ENCODE results near the gene EFNA5. TPM values are rescaled to one million over a fixed set of nuclear protein-coding genes. Genes with fewer than 3 reads are reported as not detected.

The EFNA5 gene
- total RNA-seq, 4 donors from 2014 or later = 16.6 to 35.3 (median 19.3) TPM

GRCh38 chr5:107696498-107696897 is 25.8 kb upstream of the EFNA5 start:
- TF ChIP-seq POLR2A (IDR thresholded peaks at IDR 0.05) (no peak), CTCF (IDR thresholded peaks at IDR 0.05) (no peak)
- no peak for DNase-seq (ENCODE audit: low spot score in 2 of 2)
- 81 to 87% methylated on average over 4 of the region's 4 CpGs for WGBS, 2 donors
- no peak overlapping the region for H3K4me3 ChIP-seq (ENCODE audit: low read depth, poor library complexity, severe bottlenecking)
- intact Hi-C loops (cut with DNase I; ENCODE audit: low total_unique reads) = no loop called here

DNA sequence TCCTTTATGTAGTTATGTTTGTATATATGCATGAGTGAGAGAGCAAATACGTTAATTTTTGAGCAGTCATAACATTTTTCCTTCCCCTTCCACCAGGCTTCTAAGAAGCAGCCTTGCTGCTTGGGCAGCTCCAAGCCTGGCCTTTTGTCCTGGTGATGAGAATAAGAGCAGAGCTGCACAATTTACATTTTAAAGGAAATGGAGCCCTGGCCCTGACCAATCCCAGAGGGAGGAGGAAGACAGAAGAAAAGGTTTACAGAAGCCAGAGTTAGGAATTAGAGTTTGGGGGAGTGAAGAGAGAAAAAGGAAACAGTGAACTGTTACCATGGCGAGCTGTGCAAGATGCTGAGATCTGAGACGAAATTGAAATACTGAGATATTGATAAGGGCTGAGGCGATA is 25.3 kb upstream of the EFNA5 start:
- TF ChIP-seq CTCF (IDR thresholded peaks at IDR 0.05) = no peak
- TF ChIP-seq POLR2A (IDR thresholded peaks at IDR 0.05) = no peak
- intact Hi-C loops (cut with DNase I; ENCODE audit: low total_unique reads) = no loop called here
- 73 to 75% methylated on average over 4 of the region's 4 CpGs for WGBS, 2 donors

DNA sequence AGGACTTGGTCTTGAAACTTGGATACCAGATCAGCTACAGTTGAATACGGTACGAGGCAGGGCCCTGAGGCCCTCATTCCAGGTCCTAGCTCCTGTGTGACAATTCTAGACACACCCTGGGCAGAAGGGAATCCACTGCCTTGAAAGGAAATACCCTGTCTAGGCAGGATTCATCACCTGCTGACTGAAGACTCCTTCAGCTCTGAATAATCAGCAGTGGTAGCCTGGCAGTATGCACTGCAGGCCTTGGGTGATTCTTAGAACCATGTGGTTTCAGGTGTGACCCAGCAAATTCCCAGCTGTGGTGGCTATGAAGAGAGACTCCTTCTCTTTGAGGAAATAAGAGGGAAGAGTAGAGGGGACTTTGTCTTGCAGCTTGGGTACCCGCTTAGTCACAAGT is 17.2 kb upstream of the EFNA5 start:
- no peak for DNase-seq (ENCODE audit: low spot score in 2 of 2)

More for the DNA sequence above, 25.3 kb upstream of the EFNA5 start:
- DNase-seq (ENCODE audit: low spot score in 2 of 2) = no peak
- H3K4me3 ChIP-seq (ENCODE audit: low read depth, poor library complexity, severe bottlenecking) = no peak overlapping the region

GRCh38 chr5:107687404-107687803 is 16.7 kb upstream of the EFNA5 start:
- WGBS, 2 donors = 79 to 100% methylated on average over 1 of the region's 1 CpG
- TF ChIP-seq CTCF (IDR thresholded peaks at IDR 0.05) (no peak), POLR2A (IDR thresholded peaks at IDR 0.05) (no peak)
- no peak for DNase-seq (ENCODE audit: low spot score in 2 of 2)
- H3K4me3 ChIP-seq (ENCODE audit: low read depth, poor library complexity, severe bottlenecking) = no peak overlapping the region
- intact Hi-C loops (cut with DNase I; ENCODE audit: low total_unique reads) = no loop called here

More for the DNA sequence above, 17.2 kb upstream of the EFNA5 start:
- intact Hi-C loops (cut with DNase I; ENCODE audit: low total_unique reads) = no loop called here
- no peak overlapping the region for H3K4me3 ChIP-seq (ENCODE audit: low read depth, poor library complexity, severe bottlenecking)
- WGBS, 2 donors = 85 to 87% methylated on average over 3 of the region's 3 CpGs
- TF ChIP-seq CTCF (IDR thresholded peaks at IDR 0.05) (no peak), POLR2A (IDR thresholded peaks at IDR 0.05) (no peak)

DNA sequence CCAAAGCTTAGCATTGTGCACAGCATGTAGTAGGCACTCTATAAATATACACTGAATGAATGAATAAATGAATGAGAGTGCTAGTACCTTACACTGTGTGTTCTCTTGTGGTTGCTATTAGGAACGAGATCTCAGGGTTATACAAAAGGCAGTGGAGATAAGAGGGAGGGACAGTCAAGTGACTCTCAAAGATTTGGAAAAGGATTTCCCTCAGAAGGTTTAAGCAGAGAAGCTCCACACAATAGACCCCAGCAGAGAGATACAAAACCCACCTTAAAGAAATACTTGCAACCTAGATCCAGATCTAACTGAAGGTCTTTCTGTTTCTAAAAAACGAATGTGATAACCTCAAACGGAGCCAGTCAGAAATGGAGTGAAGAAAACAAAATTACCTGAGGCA is 11.8 kb upstream of the EFNA5 start:
- intact Hi-C loops (cut with DNase I; ENCODE audit: low total_unique reads) = no loop called here
- no peak overlapping the region for H3K4me3 ChIP-seq (ENCODE audit: low read depth, poor library complexity, severe bottlenecking)
- DNase-seq (ENCODE audit: low spot score in 2 of 2) = no peak
- WGBS, 2 donors = 52 to 53% methylated on average over 3 of the region's 3 CpGs
- TF ChIP-seq POLR2A (IDR thresholded peaks at IDR 0.05) = no peak
- TF ChIP-seq CTCF (IDR thresholded peaks at IDR 0.05) = no peak

DNA sequence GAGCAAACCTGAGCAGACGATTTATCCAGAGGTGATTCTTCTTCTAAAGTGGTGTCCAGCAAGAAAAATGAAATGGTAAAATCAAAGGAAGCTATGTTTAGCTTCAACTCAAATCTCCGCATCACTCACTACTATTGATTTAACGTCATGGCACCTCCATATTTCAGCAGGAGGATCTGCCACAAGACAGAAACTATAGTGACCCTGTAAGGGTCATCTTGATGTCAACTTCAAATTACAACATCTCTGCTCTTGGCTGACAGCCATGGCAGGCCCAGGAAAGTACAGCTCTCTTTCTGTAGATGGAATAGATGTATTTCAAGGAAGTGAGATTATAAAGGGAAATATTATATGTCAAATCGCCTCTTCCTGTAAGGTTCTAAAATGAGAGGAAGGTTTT is 10.1 kb upstream of the EFNA5 start:
- 90 to 93% methylated on average over 4 of the region's 4 CpGs for WGBS, 2 donors
- intact Hi-C loops (cut with DNase I; ENCODE audit: low total_unique reads) = no loop called here
- DNase-seq (ENCODE audit: low spot score in 2 of 2) = no peak

More for the DNA sequence above, 10.1 kb upstream of the EFNA5 start:
- no peak overlapping the region for H3K4me3 ChIP-seq (ENCODE audit: low read depth, poor library complexity, severe bottlenecking)
- TF ChIP-seq CTCF (IDR thresholded peaks at IDR 0.05) (no peak), POLR2A (IDR thresholded peaks at IDR 0.05) (no peak)

Measured in lower leg skin (tissue), 4 donors.